DMS 273 treated with DMSO at 0.1 percent for 48 hours (cell line): ENCODE results near the gene HSP90AA1.

ENCODE experiments used
- DNase-seq: peaks from one replicate; lab custom pipeline; 2025; lab: John Stamatoyannopoulos, UW

Gene HSP90AA1

DNA sequence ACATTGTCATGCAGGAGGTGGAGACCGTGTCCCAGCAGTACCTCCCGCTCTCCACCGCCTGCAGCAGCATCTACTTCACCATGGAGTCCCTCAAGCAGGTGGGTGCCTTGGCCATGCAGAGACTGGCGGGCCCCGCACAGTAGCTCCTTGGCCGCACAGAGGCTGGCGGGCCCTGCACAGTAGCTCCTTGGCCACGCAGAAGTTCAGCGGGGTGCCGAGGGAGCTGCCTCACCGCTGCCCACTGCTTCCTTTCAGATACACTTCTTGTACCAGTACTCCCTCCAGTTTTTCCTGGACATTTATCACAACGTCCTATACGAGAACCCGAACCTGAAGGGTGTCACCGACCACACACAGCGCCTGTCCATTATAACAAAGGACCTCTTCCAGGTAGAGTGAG lies 47.7 kb downstream of the HSP90AA1 start:
- no peak for DNase-seq

DNA sequence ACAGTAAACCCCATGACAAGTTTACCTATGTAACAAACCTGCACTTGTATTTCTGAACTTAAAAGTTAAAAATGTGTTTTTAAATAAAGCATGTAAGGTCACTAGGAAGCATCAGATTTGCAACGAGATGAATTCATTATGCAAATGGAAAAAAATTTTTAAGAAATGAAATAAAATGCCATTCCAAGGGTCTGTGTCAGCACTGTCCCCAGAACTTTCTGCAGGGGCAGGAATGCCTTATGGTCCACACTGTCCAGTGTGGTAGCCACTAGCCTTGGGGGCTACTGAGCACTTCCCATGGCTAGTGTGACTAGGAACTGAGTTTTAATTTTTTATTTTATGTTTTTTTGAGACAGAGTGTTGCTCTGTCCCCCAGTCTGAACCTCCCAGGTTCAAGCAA lies 49.2 kb downstream of the HSP90AA1 start:
- DNase-seq: no peak

DNA sequence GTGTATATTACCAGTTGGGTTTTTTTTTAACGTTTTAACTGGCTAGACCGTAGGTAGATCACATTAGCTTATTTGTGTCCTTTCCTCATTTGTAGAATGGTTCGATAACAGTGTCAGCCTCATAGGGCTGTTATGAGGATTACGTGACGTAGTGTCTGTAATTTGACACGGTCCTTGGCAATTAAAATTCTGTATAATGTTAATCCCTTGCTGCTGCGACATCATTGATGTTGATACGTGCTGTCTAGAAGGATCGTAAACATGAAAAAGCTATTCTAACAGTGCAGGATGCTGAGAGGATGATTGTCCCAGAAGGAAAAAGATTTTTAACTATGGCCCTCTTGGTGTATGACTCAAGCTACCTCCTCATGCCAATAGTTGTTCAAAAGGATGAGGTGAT lies 50.9 kb downstream of the HSP90AA1 start:
- DNase-seq: no peak

DNA sequence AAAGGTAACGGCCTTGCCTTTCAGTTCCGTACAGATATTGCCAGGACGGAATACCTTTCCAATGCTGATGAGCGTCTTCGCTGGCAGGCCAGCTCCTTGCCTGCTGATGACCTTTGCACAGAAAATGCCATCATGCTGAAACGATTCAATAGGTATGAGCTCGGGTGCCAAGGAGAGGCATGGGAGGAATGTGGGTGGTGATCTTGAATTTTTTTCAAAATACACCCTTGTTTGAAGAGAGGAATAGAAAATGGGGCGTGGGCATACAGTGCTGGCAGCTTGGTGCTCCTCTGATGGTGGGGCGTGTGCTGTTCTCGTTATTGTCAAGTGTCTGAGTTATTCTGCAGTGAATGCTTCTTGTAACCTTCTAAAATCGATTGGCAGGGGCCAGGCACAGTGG lies 52.5 kb downstream of the HSP90AA1 start:
- no peak for DNase-seq

DNA sequence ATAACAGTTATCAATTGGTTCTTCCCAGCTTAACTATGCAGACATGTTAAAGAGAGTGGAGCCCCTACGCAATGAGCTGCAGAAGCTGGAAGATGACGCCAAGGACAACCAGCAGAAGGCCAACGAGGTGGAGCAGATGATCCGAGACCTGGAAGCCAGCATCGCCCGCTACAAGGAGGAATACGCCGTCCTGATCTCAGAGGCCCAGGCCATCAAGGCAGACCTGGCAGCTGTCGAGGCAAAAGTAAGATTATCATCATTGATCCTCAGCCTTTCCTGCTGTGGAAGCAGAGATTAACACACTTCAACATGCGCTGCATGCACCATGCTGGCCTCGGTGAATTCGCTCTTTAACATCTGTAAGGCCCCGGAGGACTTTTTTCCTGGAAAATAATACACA lies 53.6 kb downstream of the HSP90AA1 start:
- DNase-seq: no peak
